ENCODE data around the gene PTGIS.

PTGIS gene

DNA sequence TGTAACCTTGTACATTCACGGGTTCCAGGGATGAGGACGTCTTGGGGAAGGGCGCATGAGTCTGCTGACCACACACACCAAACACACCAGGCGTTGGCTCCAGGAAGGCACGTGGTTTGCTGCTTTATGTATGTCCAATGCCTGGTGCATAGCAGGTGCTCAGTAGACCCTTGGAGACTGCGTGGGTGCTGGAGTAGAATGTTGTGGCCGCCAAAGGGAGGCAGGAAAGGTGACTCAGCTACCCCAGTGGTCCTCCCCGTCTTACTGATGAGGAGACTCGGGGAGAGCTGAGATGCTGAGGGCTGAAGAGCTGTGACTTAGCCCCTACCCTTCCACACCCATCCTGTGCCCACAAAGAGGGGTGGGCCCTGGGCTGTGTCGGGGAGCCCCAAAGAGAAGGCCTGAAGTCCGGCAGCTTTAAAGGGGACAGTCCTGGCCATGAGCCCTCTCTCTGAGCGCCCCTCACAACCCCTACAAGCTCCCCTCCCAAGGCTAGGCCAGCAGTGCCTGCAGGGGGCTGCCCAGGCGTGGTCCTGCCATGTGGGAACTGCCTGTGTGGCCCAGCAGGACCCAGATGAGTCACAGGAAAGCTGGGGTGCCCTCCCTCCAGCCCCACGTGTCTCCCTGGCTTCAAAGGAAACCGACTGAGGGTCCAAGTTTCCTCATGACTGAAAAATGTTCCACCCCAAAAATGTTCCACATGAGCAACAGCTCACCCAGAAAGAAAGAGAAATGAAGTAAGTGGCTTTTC is 28.0 kb upstream of the PTGIS start:
- DNase-seq (ENCODE audit: low read depth in 2 of 2): peak; percentile 36 to 64

GRCh38 chr20:49595346-49595745 is 27.4 kb upstream of the PTGIS start:
- DNase-seq (ENCODE audit: low read depth in 2 of 2): no peak

- no peak for DNase-seq (ENCODE audit: low read depth in 2 of 2)
Measured at GRCh38 chr20:49594931-49595315, 27.0 kb upstream of the PTGIS start.

GRCh38 chr20:49594143-49594930 is 26.4 kb upstream of the PTGIS start:
- peak in 1 of 2 donors; percentile 60 for DNase-seq (ENCODE audit: low read depth in 2 of 2)

DNA sequence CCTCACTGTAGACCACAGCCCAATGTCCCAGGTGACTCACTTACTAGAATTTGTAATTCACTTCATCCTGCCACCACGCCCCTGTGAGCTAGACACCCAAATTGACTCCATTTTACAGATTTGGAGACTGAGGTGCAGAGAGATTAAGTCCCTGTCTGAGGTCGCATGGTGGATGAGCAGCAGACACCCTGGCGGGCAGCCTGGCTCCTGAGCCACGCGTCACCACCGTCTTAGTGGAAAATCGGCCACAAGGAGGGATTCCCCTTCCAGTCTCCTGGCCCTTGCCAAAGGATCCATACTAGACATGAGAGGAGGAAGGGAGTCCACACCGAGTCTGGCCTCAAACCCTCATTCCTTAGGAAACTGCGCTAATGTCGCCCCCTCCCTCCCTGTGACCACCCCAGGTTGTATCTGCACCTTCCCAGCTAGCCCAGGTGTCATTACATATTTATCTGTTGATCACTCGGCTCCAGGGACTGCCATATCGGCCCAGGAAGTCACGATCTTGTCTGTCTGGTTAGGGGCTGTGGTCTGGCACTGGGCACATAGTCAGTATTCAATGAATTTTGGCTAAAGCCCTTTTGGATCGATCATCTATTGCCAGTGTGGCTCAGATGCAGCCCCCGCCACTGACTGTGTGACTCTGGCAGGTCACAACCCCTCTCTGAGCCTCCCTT is 25.7 kb upstream of the PTGIS start:
- no peak for DNase-seq (ENCODE audit: low read depth in 2 of 2)

GRCh38 chr20:49592120-49592519 is 24.2 kb upstream of the PTGIS start:
- DNase-seq (ENCODE audit: low read depth in 2 of 2): no peak

DNA sequence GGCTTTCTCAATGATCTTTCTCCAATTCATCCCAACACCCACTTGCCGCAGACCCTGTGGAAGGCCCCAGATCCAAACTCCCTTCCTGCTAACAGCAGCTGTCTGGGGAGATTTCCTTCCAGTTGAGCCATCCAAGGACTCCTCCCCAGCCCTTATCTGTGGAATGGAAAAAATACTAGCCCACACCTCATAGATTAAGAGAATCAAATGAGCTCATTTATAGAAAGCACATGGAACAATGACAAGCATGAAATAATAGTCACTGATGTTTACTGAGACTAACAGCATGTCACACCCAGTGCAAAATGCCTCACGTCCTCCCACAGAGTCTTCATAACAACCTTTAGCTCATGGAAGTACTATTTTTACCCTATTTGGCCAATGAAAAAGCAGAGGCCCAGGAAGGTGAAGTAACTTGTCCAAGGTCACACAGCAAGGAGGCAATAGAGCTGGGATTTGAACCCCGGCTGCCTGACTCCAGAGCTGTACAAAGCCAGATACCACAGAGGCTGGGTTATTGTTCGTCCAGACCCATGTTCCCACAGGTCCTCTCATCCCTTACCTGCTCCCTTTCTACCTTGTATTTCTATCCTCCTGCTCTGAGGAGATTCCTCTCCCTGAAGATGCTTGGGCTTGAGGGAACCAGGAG is 23.4 kb upstream of the PTGIS start:
- no peak for DNase-seq (ENCODE audit: low read depth in 2 of 2)

DNA sequence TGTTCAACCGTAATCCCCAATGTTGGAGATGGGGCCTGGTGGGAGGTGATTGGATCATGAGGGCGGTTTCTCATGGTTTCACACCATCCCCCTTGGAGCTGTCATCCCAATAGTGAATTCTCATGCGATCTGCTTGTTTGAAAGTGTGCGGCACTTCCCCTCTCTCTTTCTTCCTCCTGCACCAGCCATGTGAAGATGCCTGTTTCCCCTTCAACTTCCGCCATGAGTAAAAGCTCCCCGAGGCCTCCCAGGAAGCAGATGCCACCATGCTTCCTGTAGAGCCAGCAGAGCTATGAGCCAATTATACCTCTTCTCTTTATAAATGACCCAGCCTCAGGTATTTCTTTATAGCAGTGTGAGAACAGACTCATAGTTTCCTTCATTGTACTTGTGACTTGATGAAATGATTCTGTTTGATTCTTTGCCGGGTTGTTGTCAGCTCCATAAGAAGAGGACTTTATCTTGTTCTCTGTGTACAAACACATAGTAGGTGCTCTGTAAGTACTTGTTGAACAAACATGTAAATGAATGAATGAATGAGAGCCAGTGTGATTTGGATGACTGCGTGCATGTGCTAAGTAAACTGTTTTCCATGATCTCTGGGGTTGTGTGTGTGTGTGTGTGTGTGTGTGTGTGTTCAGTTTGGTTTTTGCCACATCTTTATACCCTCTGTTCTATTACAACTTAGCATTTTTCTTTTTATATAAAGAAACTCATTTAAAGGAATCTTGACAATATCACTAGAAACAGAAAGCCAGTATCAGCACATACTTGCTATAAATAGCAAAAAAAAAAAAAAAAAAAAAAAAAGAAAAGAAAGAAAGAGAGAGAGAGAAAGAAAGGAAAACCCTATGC is 22.5 kb upstream of the PTGIS start:
- no peak for DNase-seq (ENCODE audit: low read depth in 2 of 2)

- no peak for DNase-seq (ENCODE audit: low read depth in 2 of 2)
Measured at GRCh38 chr20:49589747-49590146, 21.8 kb upstream of the PTGIS start.

GRCh38 chr20:49587111-49587570 is 19.2 kb upstream of the PTGIS start:
- DNase-seq (ENCODE audit: low read depth in 2 of 2): no peak

GRCh38 chr20:49585585-49586245 is 17.8 kb upstream of the PTGIS start:
- no peak for DNase-seq (ENCODE audit: low read depth in 2 of 2)

DNA sequence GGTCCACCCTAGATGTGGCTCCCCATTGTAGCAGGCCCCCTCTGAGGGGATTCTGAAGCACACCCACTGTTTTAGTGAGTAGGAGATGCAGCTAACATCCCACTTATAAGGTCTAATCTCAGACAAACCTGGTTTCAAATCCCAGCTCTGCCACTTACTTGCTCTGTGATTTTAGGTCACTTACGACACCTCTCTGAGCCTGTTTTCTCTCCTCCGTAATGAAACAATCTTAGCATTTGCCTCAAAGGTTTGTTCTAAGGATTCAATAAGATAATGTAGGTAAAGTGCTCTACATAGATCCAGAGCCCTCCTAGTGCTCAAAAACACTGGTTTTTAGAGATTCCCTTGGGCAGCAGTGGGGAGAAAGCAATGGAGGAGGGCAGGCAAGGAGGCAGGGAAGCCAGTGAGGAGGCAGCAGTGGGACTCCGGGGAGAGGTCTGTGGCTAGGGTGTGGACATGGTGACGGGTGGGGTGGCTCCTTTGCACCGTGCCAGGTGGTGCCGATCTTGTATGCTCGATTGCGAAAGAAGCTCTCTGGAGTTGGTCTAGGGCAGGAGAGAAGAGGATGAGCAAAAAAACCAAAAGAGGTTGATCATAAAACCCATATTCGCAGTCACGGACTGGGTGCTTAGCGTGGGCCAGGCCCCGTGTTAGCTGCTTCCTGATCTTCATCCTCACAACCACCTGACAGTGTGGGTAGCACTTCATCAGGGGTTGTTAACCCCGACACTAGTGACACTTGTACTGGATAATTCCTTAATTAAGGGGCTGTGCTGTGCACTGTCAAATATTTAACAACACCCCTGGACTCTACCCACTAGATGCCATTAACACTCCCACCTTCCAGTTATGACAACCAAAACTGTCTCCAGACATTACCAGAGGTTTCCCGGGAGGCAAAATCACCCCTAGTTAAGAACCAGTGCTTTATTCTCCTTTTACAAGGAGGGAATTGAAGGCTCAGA is 16.8 kb upstream of the PTGIS start:
- DNase-seq (ENCODE audit: low read depth in 2 of 2): no peak

DNA sequence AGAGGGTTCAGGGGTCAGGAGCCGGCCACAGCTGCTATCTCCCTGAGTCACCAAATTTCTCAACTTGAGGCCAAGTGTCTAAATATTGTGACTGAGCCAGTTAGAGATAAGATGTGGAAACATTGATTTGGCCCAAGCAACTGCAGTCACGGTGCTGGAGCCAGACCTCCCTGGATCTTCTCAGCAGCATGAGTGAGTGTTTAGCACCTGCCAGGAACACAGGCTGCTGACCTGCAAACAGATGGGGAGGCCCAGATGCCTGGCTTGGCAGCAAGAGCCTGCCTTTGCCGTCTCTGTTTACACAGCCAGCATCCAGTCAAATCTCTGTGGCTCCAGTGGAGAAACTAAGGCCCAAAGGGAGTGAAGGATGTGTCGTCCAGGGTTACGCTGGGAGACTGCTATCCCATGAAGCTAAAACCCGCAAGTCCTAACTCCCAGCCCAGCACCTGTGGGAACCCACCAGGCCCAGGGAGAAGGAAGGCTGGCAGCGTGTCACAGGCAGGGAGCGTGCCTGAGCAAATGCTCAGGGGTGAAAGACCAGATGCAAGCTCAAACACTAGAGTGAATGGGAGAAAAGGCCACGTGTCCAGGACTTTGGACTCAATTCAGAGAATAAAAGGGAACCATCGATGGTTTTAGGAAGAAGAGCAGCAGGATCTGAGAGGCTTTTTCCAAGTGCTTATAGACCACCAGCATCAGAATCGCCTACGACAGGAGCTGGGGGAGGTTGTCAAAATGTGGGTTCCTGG is 15.9 kb upstream of the PTGIS start:
- no peak for DNase-seq (ENCODE audit: low read depth in 2 of 2)

GRCh38 chr20:49583343-49583668 is 15.4 kb upstream of the PTGIS start:
- DNase-seq (ENCODE audit: low read depth in 2 of 2): no peak

DNA sequence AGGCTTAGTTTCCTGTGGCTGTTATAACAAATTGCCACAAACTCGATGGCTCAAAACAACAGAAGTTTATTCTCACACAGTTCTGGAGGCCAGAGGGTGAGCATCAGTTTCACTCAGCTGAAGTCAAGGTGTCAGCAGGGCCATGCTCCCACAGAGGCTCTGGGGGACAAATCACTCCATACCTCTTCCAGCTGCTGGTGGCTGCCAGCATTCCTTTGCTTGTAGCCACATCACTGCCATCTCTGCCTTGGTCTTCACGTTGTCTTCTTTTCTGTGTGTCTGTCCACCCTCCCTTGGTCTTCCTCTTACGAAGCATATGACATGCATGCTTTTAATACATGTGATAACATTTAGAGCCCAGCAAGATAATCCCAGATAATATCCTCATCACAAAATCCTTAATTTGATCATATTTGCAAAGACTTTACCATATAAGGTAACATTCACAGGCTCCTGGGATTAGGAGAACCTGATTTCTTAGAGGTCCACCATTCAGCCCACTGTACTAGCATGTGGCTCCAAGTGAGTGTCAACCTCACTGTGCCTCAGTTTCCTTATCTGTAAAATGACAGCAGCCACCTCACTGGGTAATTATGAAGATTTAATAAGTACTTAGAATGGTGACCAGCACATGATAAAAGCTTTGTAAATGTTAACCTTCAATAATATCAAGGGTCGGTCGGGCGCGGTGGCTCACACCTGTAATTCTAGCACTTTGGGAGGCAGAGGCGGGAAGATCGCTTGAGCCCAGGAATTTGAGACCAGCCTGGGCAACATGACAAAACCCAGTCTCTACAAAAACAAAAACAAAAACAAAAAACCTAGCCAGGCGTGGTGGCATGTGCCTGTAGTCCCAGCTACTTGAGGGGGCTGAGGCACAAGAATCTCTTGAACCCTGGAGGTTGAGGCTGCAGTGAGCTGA is 14.7 kb upstream of the PTGIS start:
- no peak for DNase-seq (ENCODE audit: low read depth in 2 of 2)

DNA sequence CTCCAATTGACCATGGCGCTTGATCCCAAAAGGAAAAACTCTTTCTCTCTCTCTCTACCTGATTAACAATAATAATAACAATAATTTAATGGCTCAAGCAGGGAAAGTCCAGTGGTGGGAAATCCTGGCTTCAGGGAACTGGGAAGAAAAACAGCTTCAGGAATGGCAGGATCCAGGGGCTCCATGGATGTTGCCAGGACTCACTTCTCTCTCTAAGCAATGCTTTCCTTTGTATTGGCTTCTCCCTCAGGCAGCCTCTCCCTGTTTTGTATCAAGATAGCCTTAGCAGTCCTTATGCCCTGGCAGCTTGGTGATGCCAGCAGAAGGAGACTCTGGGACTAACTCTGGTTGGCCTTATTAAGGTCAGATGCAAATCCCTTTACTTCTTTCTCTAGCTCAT is 13.5 kb upstream of the PTGIS start:
- no peak for DNase-seq (ENCODE audit: low read depth in 2 of 2)

GRCh38 chr20:49580813-49581174 is 12.9 kb upstream of the PTGIS start:
- DNase-seq (ENCODE audit: low read depth in 2 of 2): no peak
